ENCODE results near the gene BRWD1. TPM values are rescaled to one million over a fixed set of nuclear protein-coding genes. Genes with fewer than 3 reads are reported as not detected.

Gene BRWD1
- total and polyA plus RNA-seq, 2 of the 13 experiments (the other 11 are each of a cell fraction or from before 2014, with no cell fraction given): 13.9 to 28.0 TPM

DNA sequence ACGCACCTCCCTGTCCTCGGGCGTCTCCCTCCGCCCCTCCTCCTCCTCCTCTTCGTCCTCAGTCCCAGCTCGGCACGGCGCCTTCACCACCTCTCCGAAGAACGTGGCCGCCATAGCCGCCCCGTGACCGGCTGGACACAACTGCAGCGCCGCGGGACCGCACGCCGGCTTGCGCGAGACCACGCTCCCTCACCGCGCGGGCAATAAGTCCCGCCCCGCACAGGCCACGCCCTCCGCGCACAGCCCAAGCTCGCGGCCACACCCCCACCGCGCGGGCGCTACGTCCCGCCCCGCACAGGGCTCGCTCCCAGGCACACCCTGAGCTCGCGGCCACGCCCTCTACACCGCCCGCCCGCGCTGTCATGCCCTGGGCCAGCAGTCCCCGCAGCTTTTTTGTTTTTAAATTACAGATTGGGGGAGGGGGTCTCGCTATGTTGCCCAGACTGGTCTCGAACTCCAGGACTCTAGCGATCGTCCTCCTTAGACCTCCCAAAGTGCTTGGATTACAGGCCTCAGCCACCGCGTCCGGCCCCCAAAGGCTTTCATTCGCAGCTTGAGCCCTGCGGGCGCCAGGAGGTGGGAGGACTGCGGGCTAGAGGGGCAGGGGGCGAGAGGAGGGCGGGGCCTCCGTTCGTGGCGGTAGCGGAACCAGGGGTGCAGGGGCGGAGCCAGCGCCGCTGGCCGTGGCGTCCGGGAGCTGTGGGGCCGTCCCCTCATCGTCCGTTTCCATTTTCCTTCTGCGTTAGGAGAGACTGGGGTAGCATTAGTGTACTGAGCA lies 130.0 kb downstream of the BRWD1 start, which contains the start of gene PSMG1 (continued):
- no peak for TF ChIP-seq ZNF569 (CRISPR knock-in tag; IDR thresholded peaks at IDR 0.05; ENCODE audit: borderline replicate concordance)
- TF ChIP-seq DMAP1 (CRISPR knock-in tag; IDR thresholded peaks at IDR 0.05): peak; percentile 65
- peak; percentile 65; the same call in 1 of the 2 replicates for TF ChIP-seq ZNF777 (CRISPR knock-in tag; IDR thresholded peaks at IDR 0.05)
- TF ChIP-seq ZMYM3 (CRISPR knock-in tag; IDR thresholded peaks at IDR 0.05): peak; percentile 68; the same call in 1 of the 2 replicates
- TF ChIP-seq ZNF589 (CRISPR knock-in tag; conservative IDR thresholded peaks at IDR 0.05): peak; percentile 70; the same call in 1 of the 2 replicates
- TF ChIP-seq TBL1XR1 (IDR thresholded peaks at IDR 0.05; ENCODE audit: borderline replicate concordance, low read length, partially characterized antibody): peak; percentile 23
- TF ChIP-seq, protein P1, sequence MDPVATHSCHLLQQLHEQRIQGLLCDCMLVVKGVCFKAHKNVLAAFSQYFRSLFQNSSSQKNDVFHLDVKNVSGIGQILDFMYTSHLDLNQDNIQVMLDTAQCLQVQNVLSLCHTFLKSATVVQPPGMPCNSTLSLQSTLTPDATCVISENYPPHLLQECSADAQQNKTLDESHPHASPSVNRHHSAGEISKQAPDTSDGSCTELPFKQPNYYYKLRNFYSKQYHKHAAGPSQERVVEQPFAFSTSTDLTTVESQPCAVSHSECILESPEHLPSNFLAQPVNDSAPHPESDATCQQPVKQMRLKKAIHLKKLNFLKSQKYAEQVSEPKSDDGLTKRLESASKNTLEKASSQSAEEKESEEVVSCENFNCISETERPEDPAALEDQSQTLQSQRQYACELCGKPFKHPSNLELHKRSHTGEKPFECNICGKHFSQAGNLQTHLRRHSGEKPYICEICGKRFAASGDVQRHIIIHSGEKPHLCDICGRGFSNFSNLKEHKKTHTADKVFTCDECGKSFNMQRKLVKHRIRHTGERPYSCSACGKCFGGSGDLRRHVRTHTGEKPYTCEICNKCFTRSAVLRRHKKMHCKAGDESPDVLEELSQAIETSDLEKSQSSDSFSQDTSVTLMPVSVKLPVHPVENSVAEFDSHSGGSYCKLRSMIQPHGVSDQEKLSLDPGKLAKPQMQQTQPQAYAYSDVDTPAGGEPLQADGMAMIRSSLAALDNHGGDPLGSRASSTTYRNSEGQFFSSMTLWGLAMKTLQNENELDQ (CRISPR knock-in tag; IDR thresholded peaks at IDR 0.05; ENCODE audit: borderline replicate concordance): no peak
- TF ChIP-seq ZNF850 (CRISPR knock-in tag; conservative IDR thresholded peaks at IDR 0.05): no peak
- TF ChIP-seq, protein P2, sequence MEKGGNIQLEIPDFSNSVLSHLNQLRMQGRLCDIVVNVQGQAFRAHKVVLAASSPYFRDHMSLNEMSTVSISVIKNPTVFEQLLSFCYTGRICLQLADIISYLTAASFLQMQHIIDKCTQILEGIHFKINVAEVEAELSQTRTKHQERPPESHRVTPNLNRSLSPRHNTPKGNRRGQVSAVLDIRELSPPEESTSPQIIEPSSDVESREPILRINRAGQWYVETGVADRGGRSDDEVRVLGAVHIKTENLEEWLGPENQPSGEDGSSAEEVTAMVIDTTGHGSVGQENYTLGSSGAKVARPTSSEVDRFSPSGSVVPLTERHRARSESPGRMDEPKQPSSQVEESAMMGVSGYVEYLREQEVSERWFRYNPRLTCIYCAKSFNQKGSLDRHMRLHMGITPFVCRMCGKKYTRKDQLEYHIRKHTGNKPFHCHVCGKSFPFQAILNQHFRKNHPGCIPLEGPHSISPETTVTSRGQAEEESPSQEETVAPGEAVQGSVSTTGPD (CRISPR knock-in tag; IDR thresholded peaks at IDR 0.05): no peak
- peak; percentile 7; the same call in 1 of the 2 replicates for TF ChIP-seq ZNF121 (CRISPR knock-in tag; IDR thresholded peaks at IDR 0.05)
- TF ChIP-seq, protein P3, sequence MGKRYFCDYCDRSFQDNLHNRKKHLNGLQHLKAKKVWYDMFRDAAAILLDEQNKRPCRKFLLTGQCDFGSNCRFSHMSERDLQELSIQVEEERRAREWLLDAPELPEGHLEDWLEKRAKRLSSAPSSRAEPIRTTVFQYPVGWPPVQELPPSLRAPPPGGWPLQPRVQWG (CRISPR knock-in tag; IDR thresholded peaks at IDR 0.05; ENCODE audit: borderline replicate concordance, low read depth): no peak
- peak; percentile 78 for TF ChIP-seq GATAD1 (CRISPR knock-in tag; IDR thresholded peaks at IDR 0.05)
- TF ChIP-seq ZNF317 (CRISPR knock-in tag; IDR thresholded peaks at IDR 0.05): 0 out of 2 replicates have a peak, but pooled peaks have one; percentile 51
- no peak for TF ChIP-seq CREM (IDR thresholded peaks at IDR 0.05)
- no peak for TF ChIP-seq CREM (CRISPR knock-in tag; IDR thresholded peaks at IDR 0.05)
- TF ChIP-seq, protein P4, sequence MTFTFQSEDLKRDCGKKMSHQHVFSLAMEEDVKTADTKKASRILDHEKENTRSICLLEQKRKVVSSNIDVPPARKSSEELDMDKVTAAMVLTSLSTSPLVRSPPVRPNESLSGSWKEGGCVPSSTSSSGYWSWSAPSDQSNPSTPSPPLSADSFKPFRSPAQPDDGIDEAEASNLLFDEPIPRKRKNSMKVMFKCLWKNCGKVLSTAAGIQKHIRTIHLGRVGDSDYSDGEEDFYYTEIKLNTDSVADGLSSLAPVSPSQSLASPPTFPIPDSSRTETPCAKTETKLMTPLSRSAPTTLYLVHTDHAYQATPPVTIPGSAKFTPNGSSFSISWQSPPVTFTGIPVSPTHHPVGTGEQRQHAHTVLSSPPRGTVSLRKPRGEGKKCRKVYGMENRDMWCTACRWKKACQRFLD (CRISPR knock-in tag; IDR thresholded peaks at IDR 0.05; ENCODE audit: borderline replicate concordance): peak; percentile 38; the same call in 1 of the 2 replicates
- TF ChIP-seq PAF1 (CRISPR knock-in tag; IDR thresholded peaks at IDR 0.05): 0 out of 2 replicates have a peak, but pooled peaks have one; percentile 50
- no peak for TF ChIP-seq ZNF10 (CRISPR knock-in tag; IDR thresholded peaks at IDR 0.05; ENCODE audit: borderline replicate concordance, low read depth)
- TF ChIP-seq TEAD3 (CRISPR knock-in tag; optimal IDR thresholded peaks at IDR 0.05; ENCODE audit: borderline replicate concordance): peak; percentile 70
- peak; percentile 90 for TF ChIP-seq ZMYM2 (CRISPR knock-in tag; IDR thresholded peaks at IDR 0.05)
- peak; percentile 8; the same call in 1 of the 2 replicates for TF ChIP-seq CEBPG (CRISPR knock-in tag; IDR thresholded peaks at IDR 0.05)
- 0 out of 2 replicates have a peak, but pooled peaks have one; percentile 25 for TF ChIP-seq GTF3A (CRISPR knock-in tag; conservative IDR thresholded peaks at IDR 0.05)
- TF ChIP-seq, protein P5, sequence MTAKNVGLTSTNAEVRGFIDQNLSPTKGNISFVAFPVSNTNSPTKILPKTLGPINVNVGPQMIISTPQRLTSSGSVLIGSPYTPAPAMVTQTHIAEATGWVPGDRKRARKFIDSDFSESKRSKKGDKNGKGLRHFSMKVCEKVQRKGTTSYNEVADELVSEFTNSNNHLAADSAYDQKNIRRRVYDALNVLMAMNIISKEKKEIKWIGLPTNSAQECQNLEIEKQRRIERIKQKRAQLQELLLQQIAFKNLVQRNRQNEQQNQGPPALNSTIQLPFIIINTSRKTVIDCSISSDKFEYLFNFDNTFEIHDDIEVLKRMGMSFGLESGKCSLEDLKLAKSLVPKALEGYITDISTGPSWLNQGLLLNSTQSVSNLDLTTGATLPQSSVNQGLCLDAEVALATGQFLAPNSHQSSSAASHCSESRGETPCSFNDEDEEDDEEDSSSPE (CRISPR knock-in tag; IDR thresholded peaks at IDR 0.05): peak; percentile 82
- no peak for TF ChIP-seq ZNF20 (CRISPR knock-in tag; IDR thresholded peaks at IDR 0.05)
